ENCODE data around the gene IQSEC1. TPM values are rescaled to one million over a fixed set of nuclear protein-coding genes. Genes with fewer than 3 reads are reported as not detected.
A peak's percentile ranks its signal among the peaks of the same experiment; 100 is the strongest.

Gene IQSEC1
- total and polyA plus RNA-seq, 9 of the 15 experiments (the other 6 are each of a cell fraction or from before 2014, with no cell fraction given) = 0.56 to 39.0 (median 6.8) TPM

- TF ChIP-seq ZNF609 (CRISPR knock-in tag; IDR thresholded peaks at IDR 0.05; ENCODE audit: borderline replicate concordance) = no peak
- TF ChIP-seq PATZ1 (CRISPR knock-in tag; IDR thresholded peaks at IDR 0.05; ENCODE audit: borderline replicate concordance) = no peak
- no peak for TF ChIP-seq GTF2A2 (tag; IDR thresholded peaks at IDR 0.05)
- no peak for TF ChIP-seq HMG20A (CRISPR knock-in tag; conservative IDR thresholded peaks at IDR 0.05)
- TF ChIP-seq HNRNPLL (IDR thresholded peaks at IDR 0.05; ENCODE audit: low read depth, low read length, poor library complexity, severe bottlenecking) = no peak
- no peak for TF ChIP-seq GMEB1 (CRISPR knock-in tag; IDR thresholded peaks at IDR 0.05)
- 0 out of 2 replicates have a peak, but pooled peaks have one; percentile 48 for TF ChIP-seq ZNF449 (CRISPR knock-in tag; IDR thresholded peaks at IDR 0.05)
- TF ChIP-seq RB1 (IDR thresholded peaks at IDR 0.05; ENCODE audit: low read depth) = no peak
- TF ChIP-seq ZNF696 (CRISPR knock-in tag; conservative IDR thresholded peaks at IDR 0.05) = no peak
- TF ChIP-seq USF1 (CRISPR knock-in tag; IDR thresholded peaks at IDR 0.05) = no peak
- no peak for TF ChIP-seq UBTF (IDR thresholded peaks at IDR 0.05; ENCODE audit: borderline replicate concordance in 1 of 2, low read depth in 2 of 2, low read length in 2 of 2)
Measured at GRCh38 chr3:12995389-12996180, 77.6 kb downstream of the IQSEC1 start (continued).
